Testis (tissue), 2 donors: ENCODE data around the gene C10orf105.

ENCODE experiments used
- POLR2A ChIP-seq: fragments of 450-650 bp; IDR thresholded peaks from one replicate; pipeline ENCODE4 v1.6.1; 2017; ENCODE audit warnings: antibody characterized with exemption, mild to moderate bottlenecking, moderate library complexity
- TF ChIP-seq, protein P1 (sequence below), 3 experiments: fragments of 450-650 bp in 2 of 3; fragments of 200-600 bp in 1 of 3; sonication (generic) in 1 of 3; IDR thresholded peaks; one replicate each; pipeline ENCODE4 v1.5.1; 2016 to 2019; ENCODE audit warnings: antibody characterized with exemption in 3 of 3, mild to moderate bottlenecking in 2 of 3, moderate library complexity in 1 of 3

DNA sequence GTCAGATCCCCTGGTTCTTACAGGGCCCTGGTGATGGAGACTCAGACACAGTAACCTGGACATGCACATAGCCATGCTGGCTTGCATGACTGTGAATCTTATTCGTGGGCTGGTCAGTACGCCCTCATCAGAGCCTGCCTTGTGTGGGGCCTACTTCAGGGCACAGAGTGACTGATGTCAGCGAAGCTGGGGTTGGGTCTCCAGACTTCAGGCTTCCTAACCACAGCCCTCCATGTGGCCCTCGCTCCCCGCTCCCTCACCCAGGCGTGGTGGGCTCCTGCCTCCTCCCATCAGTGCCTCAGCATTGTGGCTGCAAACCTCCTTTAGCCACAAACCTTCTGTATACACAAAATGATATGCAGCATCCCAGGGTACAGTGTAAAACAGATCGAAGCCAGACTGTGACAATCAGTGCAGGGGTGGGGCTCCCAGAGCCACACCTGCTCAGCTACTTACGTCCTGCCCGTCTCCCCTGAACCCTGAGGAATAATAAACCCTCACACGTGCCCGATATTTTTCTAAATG is 7.1 kb upstream of the C10orf105 start:
- TF ChIP-seq, protein P1, sequence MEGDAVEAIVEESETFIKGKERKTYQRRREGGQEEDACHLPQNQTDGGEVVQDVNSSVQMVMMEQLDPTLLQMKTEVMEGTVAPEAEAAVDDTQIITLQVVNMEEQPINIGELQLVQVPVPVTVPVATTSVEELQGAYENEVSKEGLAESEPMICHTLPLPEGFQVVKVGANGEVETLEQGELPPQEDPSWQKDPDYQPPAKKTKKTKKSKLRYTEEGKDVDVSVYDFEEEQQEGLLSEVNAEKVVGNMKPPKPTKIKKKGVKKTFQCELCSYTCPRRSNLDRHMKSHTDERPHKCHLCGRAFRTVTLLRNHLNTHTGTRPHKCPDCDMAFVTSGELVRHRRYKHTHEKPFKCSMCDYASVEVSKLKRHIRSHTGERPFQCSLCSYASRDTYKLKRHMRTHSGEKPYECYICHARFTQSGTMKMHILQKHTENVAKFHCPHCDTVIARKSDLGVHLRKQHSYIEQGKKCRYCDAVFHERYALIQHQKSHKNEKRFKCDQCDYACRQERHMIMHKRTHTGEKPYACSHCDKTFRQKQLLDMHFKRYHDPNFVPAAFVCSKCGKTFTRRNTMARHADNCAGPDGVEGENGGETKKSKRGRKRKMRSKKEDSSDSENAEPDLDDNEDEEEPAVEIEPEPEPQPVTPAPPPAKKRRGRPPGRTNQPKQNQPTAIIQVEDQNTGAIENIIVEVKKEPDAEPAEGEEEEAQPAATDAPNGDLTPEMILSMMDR (IDR thresholded peaks at IDR 0.05) = no peak
- no peak for TF ChIP-seq POLR2A
